ENCODE data around the gene PPID. TPM values are rescaled to one million over a fixed set of nuclear protein-coding genes. Genes with fewer than 3 reads are reported as not detected.

PPID gene
- total RNA-seq, 4 donors from 2014 or later, result 8.1 to 18.9 (median 12.6) TPM

DNA sequence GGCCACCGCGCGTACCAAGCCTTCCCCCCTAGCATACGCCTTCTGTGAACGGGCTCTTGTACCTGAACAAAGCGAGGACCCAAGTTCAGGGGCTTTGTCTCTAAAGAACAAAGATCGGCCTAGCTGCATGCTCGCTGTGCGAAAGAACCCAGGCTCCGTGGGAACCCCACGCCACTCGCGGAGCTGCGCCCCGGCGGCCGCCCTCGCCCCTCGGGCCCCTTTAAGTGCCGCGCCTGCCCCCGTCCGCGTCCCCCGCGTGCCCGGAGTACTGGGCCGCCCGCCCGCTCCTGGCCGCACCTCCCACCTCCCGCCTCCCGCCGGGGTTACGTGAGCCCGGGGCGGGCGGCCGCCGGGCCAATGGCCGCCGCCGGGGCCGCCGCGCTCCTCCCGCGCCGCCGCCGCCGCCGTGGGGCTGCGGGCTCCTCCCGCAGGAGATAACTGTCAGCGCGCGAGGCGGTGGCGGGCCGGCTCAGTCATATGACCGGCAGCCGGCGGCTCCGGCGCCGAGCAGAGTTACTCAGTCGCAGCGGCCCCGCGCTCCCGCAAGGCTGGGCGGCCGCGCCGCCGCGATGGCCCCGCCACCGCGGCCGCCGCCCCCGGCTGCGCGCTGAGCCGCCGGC, 45.5 kb upstream of the PPID start, which contains the start of gene FNIP2:
TSS of gene FNIP2 (plus strand) at position 472 of the 620 bp plus-strand sequence. CDS start 187 bp downstream, outside the sequence.
- peaks cover 43% of the 10 kb centered on the region for H3K4me1 ChIP-seq

DNA sequence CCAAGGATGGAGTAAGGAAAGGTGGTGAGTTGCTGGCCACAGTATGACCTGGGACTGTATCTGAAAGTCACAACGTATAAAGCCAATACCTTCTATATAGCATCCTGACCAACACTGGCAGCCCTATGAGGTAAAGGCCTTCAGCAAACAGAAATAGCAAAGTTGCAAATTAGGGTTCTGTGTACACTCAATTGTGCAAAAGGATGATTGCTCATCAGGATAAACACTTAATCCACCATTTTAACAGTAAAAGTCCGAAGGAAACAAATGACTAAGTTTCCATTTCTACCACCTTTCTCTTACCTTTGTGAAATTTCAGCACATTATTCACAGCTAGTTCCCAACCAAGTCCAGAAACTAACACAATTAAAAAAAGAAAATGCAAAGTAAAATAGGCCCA, 44.3 kb upstream of the PPID start:
- no peak overlapping the region for H3K27ac ChIP-seq
- H3K4me1 ChIP-seq, result peaks cover 36% of the 10 kb centered on the region
- no peaks in the 10 kb centered on the region for H3K9me3 ChIP-seq
- DNase-seq (ENCODE audit: low spot score in 2 of 2), result no peak
- no peaks in the 10 kb centered on the region for H3K27me3 ChIP-seq
- no peak overlapping the region for H3K4me3 ChIP-seq
- TF ChIP-seq POLR2AphosphoS5 (IDR thresholded peaks at IDR 0.05) (no peak), POLR2A (IDR thresholded peaks at IDR 0.05) (no peak), EP300 (IDR thresholded peaks at IDR 0.05) (no peak)
- TF ChIP-seq, protein P1, sequence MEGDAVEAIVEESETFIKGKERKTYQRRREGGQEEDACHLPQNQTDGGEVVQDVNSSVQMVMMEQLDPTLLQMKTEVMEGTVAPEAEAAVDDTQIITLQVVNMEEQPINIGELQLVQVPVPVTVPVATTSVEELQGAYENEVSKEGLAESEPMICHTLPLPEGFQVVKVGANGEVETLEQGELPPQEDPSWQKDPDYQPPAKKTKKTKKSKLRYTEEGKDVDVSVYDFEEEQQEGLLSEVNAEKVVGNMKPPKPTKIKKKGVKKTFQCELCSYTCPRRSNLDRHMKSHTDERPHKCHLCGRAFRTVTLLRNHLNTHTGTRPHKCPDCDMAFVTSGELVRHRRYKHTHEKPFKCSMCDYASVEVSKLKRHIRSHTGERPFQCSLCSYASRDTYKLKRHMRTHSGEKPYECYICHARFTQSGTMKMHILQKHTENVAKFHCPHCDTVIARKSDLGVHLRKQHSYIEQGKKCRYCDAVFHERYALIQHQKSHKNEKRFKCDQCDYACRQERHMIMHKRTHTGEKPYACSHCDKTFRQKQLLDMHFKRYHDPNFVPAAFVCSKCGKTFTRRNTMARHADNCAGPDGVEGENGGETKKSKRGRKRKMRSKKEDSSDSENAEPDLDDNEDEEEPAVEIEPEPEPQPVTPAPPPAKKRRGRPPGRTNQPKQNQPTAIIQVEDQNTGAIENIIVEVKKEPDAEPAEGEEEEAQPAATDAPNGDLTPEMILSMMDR (IDR thresholded peaks at IDR 0.05), result no peak
- H3K36me3 ChIP-seq, result no peaks in the 10 kb centered on the region
- 38% methylated on average over 2 of the region's 2 CpGs for WGBS

More for the DNA sequence above, 45.5 kb upstream of the PPID start, which contains the start of gene FNIP2:
- H3K36me3 ChIP-seq, result no peaks in the 10 kb centered on the region
- peak; percentile 87 for DNase-seq (ENCODE audit: low spot score in 2 of 2)
- peak within 1 kb of the TSS; percentile 73 for H3K4me3 ChIP-seq
- 1% methylated on average over 27 of the region's 88 CpGs for WGBS
- TF ChIP-seq POLR2AphosphoS5 (IDR thresholded peaks at IDR 0.05), result no peak
- TF ChIP-seq POLR2A (IDR thresholded peaks at IDR 0.05), result peak in 1 of 2 donors; percentile 70
- TF ChIP-seq, protein P1 (IDR thresholded peaks at IDR 0.05), result no peak
- TF ChIP-seq EP300 (IDR thresholded peaks at IDR 0.05), result no peak
- peak within 1 kb of the TSS; percentile 85 for H3K27ac ChIP-seq
- no peaks in the 10 kb centered on the region for H3K9me3 ChIP-seq
- H3K27me3 ChIP-seq, result no peaks in the 10 kb centered on the region

DNA sequence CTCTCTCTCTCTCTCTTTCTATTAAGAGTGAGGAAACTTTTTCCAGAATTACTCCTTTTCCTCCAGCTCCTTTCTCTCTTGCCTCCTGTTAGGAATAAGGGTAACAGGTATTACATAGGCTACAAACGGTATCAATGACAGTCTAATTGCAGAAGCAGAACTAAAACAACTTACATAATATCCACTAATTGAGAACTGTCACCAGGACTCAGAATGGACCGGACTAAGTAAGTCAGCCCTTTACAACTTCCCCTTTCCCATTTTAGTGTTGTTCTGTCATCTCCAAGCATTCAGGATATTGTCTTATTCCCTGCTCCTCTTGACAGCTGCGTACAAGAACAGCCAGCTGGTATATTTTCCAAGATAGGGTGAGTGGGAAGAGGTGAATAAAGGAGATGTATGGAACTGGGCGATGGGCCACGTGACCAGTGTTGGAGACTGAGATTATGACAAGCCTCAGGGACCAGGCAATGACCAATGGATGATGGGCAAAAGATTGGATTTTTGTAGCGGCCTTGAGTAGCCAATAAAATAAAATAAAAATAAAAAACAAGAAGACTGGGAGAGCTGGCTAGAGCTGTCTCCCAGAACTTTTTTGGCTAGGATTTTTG, 43.3 kb upstream of the PPID start:
- TF ChIP-seq POLR2AphosphoS5 (IDR thresholded peaks at IDR 0.05), result no peak
- TF ChIP-seq EP300 (IDR thresholded peaks at IDR 0.05), result no peak
- no peak for TF ChIP-seq POLR2A (IDR thresholded peaks at IDR 0.05)
- TF ChIP-seq, protein P1 (IDR thresholded peaks at IDR 0.05), result no peak
- Histone ChIP-seq H3K27ac (no peak overlapping the region), H3K4me1 (peaks cover 27% of the 10 kb centered on the region)

DNA sequence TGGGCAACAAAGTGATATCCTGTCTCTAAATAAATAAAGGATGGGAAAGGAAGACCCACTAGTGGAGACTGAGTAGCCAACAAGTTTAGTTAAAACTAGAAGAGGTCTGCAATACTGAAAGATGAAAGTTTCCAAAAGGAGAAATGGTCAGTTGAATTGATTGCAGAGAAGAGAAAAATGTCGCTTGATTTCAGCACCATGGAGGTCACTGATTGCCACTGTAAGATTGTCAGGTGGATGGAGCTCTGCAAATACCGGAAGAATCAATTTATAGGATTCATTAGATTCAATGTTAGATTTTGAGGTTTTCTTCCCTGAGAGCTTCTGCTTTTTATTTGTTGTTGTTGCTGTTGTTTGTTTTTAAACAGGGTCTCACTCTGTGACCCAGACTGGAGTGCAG, 40.3 kb upstream of the PPID start:
- WGBS, result 46% methylated on average over 2 of the region's 2 CpGs
- peaks cover 7% of the 10 kb centered on the region for H3K4me1 ChIP-seq
- TF ChIP-seq, protein P1 (IDR thresholded peaks at IDR 0.05), result no peak
- TF ChIP-seq POLR2A (IDR thresholded peaks at IDR 0.05) (no peak), POLR2AphosphoS5 (IDR thresholded peaks at IDR 0.05) (no peak), EP300 (IDR thresholded peaks at IDR 0.05) (no peak)
- no peak overlapping the region for H3K4me3 ChIP-seq
- H3K27ac ChIP-seq, result no peak overlapping the region
- no peaks in the 10 kb centered on the region for H3K9me3 ChIP-seq
- no peaks in the 10 kb centered on the region for H3K27me3 ChIP-seq
- DNase-seq (ENCODE audit: low spot score in 2 of 2), result no peak
- no peaks in the 10 kb centered on the region for H3K36me3 ChIP-seq

More for the DNA sequence above, 43.3 kb upstream of the PPID start:
- no peaks in the 10 kb centered on the region for H3K27me3 ChIP-seq
- no peak for DNase-seq (ENCODE audit: low spot score in 2 of 2)
- H3K36me3 ChIP-seq, result no peaks in the 10 kb centered on the region
- 84% methylated on average over 6 of the region's 6 CpGs for WGBS
- H3K9me3 ChIP-seq, result no peaks in the 10 kb centered on the region
- H3K4me3 ChIP-seq, result no peak overlapping the region

DNA sequence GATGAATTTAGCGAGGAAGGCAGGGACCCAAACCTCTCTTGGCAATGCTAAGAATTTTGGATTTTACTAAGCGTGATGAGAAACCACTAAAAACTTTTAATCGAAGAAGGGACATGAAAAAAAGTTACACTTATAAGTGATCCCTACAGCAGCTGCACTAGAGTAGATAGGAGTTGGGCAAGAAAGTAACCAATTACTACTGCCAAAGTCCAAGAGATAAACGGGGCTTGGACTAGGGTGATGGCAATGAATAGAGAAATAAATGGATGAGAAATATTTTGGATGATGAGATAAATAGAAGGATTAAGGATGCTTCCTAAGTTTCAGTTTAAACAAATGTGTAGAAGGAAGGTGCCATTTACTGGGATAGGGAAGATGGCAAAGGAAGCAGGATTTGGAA, 39.4 kb upstream of the PPID start:
- Histone ChIP-seq H3K27me3 (no peaks in the 10 kb centered on the region), H3K4me3 (no peak overlapping the region), H3K4me1 (no peaks in the 10 kb centered on the region), H3K36me3 (no peaks in the 10 kb centered on the region), H3K27ac (no peak overlapping the region), H3K9me3 (no peaks in the 10 kb centered on the region)
- DNase-seq (ENCODE audit: low spot score in 2 of 2), result no peak
- TF ChIP-seq, protein P1 (IDR thresholded peaks at IDR 0.05), result no peak
- TF ChIP-seq EP300 (IDR thresholded peaks at IDR 0.05) (no peak), POLR2AphosphoS5 (IDR thresholded peaks at IDR 0.05) (no peak), POLR2A (IDR thresholded peaks at IDR 0.05) (no peak)
- 79% methylated on average over 4 of the region's 4 CpGs for WGBS
